G401 (cell line): ENCODE data around the gene OR9A4. TPM values are rescaled to one million over a fixed set of nuclear protein-coding genes. Genes with fewer than 3 reads are reported as not detected.

Experiments
- DNase-seq: peaks from one replicate; pipeline ENCODE4 v3.0.0-alpha.2; 2015; ENCODE audit warnings: low spot score
- in situ Hi-C: cut with HindIII; loops from 2 replicates; pipeline ENCODE4 v1.10.0; 2016; ENCODE audit warnings: low sequenced_read_pairs, mixed read lengths
- total RNA-seq: library from RNA; depleted of rRNA; stranded (reverse); fragments of >200 nt; shearing (Covaris generic); gene quantifications from 2 replicates; pipeline ENCODE4 v1.2.3, GENCODE V29; 2014; rRNA removed

Gene OR9A4
- total RNA-seq, 1 experiment from 2014 or later = not detected

GRCh38 chr7:141943846-141944245, 27.6 kb downstream of the OR9A4 start:
- in situ Hi-C loops = no loop called here
- no peak for DNase-seq

GRCh38 chr7:141944811-141945210, 28.6 kb downstream of the OR9A4 start:
- no peak for DNase-seq
- in situ Hi-C loops = no loop called here

DNA sequence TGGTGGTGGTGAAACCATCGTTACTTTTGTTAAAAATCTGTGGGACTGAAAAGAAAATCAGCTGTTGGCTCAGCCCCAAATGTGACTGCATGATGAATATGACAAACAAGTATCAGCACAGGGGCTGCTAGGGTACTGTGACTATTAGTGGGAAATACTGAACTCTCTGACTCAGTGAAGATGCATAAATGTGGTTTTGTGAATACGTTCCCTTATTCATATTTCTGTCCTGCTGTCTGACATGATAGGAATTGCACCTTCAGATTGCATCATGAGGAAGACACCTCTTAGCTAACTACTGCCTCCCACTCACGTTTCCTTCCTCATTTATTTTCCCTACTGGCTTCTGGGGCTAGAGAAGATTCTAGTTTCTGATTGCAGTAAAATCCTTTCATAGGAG, 29.2 kb downstream of the OR9A4 start:
- no peak for DNase-seq
- in situ Hi-C loops = no loop called here

DNA sequence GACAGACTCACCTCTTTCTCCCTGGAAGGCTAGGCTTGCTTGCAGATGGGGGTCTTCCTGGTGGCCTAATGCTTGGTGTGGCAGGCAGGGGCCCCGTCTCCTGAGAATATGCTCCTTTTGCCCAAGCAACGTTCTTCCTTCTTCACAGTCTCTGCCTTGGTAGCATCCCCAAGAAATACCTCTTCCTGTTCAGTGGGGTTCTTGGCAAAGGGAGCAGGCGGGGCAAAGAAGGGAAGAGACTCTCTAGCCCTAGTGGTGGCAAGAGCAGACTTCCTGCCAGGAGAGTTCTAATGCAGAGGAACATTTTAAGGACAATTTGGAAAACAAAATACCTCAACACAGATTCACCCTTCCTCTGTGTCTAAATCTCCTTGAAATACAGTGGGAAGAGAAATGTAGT, 30.6 kb downstream of the OR9A4 start, which contains the start of gene CLEC5A:
TSS of gene CLEC5A (minus strand) at position 179 of the 400 bp plus-strand sequence. CDS start 682 bp downstream, outside the sequence.
- in situ Hi-C loops = no loop called here
- DNase-seq = no peak

DNA sequence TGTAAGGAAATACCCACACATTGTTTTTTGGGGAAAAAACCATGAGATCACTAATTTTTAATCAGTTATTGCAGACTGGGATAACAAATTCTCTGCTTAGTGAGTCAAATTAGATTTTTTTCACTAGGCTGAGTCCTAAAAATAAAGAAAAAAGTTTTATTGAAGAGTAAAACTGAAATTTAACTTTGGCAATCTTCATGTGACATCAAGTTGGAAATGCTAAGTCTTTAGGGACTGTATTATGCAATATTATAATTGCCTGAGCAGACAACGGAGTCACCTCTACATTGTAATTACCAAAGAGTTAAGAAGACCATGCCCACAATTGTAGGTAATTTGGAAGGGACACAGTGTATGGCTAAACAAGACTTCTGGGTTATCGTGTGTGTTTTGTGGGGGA, 32.8 kb downstream of the OR9A4 start:
- DNase-seq = no peak
- in situ Hi-C loops = no loop called here

- no peak for DNase-seq
- in situ Hi-C loops = no loop called here
Measured at GRCh38 chr7:141949451-141949850, 33.3 kb downstream of the OR9A4 start.

DNA sequence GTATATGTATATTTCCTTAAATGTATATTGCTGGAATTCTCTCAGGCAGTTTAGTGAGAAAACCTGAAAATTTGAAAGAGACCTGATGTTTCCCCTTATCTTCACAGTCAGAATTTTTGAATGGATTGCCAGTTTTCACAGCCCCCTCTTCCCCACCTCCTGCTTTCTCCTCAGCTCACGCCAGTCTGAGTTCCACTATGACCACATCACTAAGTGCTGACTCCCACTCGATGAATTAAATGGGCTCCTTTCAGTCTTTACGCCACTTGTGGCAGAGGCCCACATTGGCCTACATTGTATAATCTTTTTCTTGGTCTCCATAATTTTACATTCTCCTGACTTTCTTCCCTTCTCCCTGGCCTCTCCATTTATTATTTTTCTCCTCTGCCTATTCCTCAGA, 33.7 kb downstream of the OR9A4 start:
- in situ Hi-C loops = no loop called here
- no peak for DNase-seq

DNA sequence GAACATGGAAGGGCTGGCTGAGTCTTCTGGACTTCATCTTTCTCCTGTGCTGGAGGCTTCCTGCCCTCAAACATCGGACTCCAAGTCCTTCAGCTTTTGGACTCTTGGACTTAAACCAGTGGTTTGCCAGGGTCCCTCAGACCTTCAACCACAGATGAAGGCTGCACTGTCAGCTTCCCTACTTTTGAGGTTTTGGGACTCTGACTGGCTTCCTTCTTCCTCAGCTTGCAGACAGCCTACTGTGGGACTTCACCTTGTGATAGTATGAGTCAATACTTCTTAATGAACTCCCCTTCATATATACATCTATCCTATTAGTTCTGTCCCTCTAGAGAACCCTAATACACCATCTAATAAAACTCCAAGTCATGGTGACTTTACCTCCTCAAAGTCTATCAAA, 34.6 kb downstream of the OR9A4 start:
- in situ Hi-C loops = no loop called here
- DNase-seq = no peak

DNA sequence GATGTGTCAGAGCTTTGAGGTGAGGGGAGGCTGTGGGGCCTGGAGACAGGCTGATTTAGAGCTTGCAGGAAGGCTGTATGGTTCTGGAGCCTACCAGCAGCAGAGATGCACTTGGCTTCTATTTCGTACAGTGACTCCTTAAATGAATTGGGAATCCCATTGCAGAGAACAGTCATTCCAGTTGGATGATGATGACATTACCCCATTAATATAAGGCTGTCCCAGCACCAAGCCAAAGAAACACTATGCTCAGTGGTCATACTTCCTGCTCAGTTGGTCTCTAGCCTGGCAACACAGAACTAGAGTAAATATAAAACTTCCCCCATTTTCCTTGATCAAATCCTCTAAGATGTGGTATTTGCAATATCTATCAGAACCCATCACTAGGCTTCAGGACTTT, 36.3 kb downstream of the OR9A4 start:
- in situ Hi-C loops = no loop called here
- DNase-seq = no peak

DNA sequence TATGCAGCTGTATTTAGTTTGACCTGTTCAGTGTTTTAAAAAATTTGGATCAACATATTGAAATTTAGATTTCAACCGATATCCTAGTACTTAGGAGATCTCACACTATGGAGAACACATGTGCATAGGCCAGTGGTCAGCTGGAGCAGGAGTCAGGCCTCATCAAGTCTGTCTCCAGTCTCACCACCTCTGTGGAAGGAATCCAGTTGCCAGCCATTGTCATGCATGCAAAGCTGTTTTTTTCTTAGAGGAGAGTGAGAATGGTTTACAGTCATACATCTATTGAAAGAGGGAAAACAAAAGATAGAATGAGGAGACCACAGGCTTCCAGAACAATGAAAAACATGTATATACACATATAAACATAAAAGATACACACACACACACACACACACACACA, 38.1 kb downstream of the OR9A4 start:
- DNase-seq = no peak
- in situ Hi-C loops = no loop called here

DNA sequence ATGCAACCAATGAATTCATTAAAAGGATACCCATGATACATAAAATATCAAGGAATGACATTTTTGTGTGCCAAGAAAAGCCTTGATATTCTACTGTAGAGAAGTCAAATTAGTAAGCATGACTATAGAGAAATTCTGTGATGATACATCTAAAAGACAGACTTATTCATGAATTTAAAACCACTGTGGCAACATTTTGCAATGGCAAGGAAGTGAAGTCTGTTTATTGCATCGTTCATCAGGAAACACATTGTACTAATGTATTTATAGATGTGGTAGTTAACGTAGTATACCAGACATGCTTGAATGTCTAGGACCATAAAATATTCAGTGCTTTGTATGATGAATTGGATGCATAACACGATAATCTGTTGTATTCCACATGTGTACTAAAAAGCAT, 39.9 kb downstream of the OR9A4 start:
- in situ Hi-C loops = no loop called here
- DNase-seq = no peak

DNA sequence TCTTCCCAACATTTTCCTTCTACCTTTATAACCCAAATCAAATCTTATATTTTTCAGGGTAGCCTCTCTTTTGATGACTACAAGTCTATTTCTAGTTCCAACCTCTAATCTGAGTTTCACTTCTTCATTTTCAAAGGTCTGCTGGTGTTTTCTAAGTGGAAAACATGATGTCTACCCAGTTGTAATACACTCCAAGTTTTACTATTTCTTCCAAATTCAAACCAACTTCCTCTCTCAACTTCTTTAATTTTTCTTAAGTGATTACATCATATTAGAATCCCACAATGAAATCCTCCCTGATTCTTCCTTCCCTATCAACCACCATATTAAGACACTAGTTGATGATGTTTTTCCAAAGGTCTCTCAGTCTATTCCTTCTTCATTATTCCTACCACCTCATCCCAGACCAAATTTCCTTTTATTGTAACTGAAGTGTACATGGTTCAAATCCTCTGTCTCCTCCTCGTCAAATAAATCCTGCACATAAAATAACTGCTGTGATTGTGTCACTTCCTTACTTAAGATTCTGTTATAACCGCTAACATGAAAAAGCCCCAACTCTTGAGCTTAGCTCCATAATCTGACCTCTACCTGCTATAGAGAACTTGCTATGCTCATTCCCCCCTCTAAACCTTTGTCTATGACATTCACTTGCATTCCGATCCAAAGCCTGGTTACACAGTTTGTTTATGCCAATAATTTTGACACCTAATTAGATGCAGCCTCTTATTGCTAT, 44.7 kb downstream of the OR9A4 start:
- in situ Hi-C loops = no loop called here
- no peak for DNase-seq

Other genes starting within 250 kb of the OR9A4 start
- gene DENND11, start 214.2 kb upstream of the OR9A4 start, total RNA-seq = 1.7 and 3.3 TPM in 2 replicates
- gene WEE2, start 208.0 kb upstream of the OR9A4 start, total RNA-seq = not detected in 2 replicates
- gene SSBP1, start 178.0 kb upstream of the OR9A4 start, total RNA-seq = 315 and 348 TPM in 2 replicates
- gene TAS2R3, start 152.3 kb upstream of the OR9A4 start, total RNA-seq = not detected in 2 replicates
- gene TAS2R4, start 139.7 kb upstream of the OR9A4 start, total RNA-seq = not detected in 2 replicates
- 0.12 TPM in 1 of 2 replicates, not detected in the other for gene TAS2R5, start 126.2 kb upstream of the OR9A4 start, total RNA-seq
- gene PRSS37, start 74.9 kb upstream of the OR9A4 start, total RNA-seq = not detected in 2 replicates
- gene CLEC5A, start 30.6 kb downstream of the OR9A4 start, total RNA-seq = not detected in 2 replicates
- not detected in 2 replicates for gene TAS2R38, start 57.4 kb downstream of the OR9A4 start, total RNA-seq
- not detected in 2 replicates for gene MGAM, start 79.5 kb downstream of the OR9A4 start, total RNA-seq
- not detected in 2 replicates for gene MGAM2, start 195.3 kb downstream of the OR9A4 start, total RNA-seq